ENCODE measurements around the gene EOLA1. TPM values are rescaled to one million over a fixed set of nuclear protein-coding genes. Genes with fewer than 3 reads are reported as not detected.
"Not testable (repeated sequence)": the region's sequence is repeated elsewhere in the genome, so short reads cannot be mapped to it uniquely, and the experiment has no call there.

The EOLA1 gene
- total RNA-seq, 1 experiment from 2014 or later, result 9.0 TPM

- RAD21 ChIA-PET (ENCODE audit: low non-redundant PET in 1 of 2, low total read pairs in 2 of 2, uncharacterized antibody in 2 of 2, unreplicated experiment in 2 of 2); BruUV-seq (replicated peaks); CTCF ChIA-PET: not testable (repeated sequence)
Observed at GRCh38 chrX:149545545-149546543, 5.0 kb downstream of the EOLA1 start.

GRCh38 chrX:149546962-149547361 lies 6.2 kb downstream of the EOLA1 start:
- H3K27me3 ChIP-seq (ENCODE audit: insufficient read depth, low read length); H4K20me1 ChIP-seq (ENCODE audit: insufficient read depth); H3K9me2 ChIP-seq (ENCODE audit: insufficient read depth); H2AFZ ChIP-seq (ENCODE audit: low read depth, low read length, poor library complexity, severe bottlenecking); H3K36me3 ChIP-seq (ENCODE audit: control insufficient read depth in 1 of 2, insufficient read depth in 2 of 2, low read length in 2 of 2); POLR2A ChIA-PET; BruUV-seq (replicated peaks); RAD21 ChIA-PET (ENCODE audit: low non-redundant PET in 1 of 2, low total read pairs in 2 of 2, uncharacterized antibody in 2 of 2, unreplicated experiment in 2 of 2); H3K4me2 ChIP-seq (ENCODE audit: low read length); H3K9ac ChIP-seq (ENCODE audit: low read length); H3K4me1 ChIP-seq (ENCODE audit: control insufficient read depth in 1 of 2, insufficient read depth in 2 of 2, low read length in 2 of 2); H3K4me3 ChIP-seq (replicated peaks in 1 of 2; ENCODE audit: low read depth in 1 of 2, low read length in 2 of 2); DNase-seq (ENCODE audit: low read depth, low spot score); CTCF ChIA-PET; H3K79me2 ChIP-seq (ENCODE audit: insufficient read depth, low read length); H3K9me3 ChIP-seq (ENCODE audit: control insufficient read depth in 1 of 2, insufficient read depth in 1 of 2, low read depth in 1 of 2, low read length in 2 of 2); intact Hi-C loops (cut with micrococcal nuclease); H3K27ac ChIP-seq (ENCODE audit: low read depth, low read length); ATAC-seq: not testable (repeated sequence)

More at GRCh38 chrX:149545545-149546543, 5.0 kb downstream of the EOLA1 start:
- DNase-seq (ENCODE audit: low read depth, low spot score); H3K9me2 ChIP-seq (ENCODE audit: insufficient read depth); H3K36me3 ChIP-seq (ENCODE audit: control insufficient read depth in 1 of 2, insufficient read depth in 2 of 2, low read length in 2 of 2); H3K27me3 ChIP-seq (ENCODE audit: insufficient read depth, low read length); H3K9ac ChIP-seq (ENCODE audit: low read length); H3K79me2 ChIP-seq (ENCODE audit: insufficient read depth, low read length); H3K9me3 ChIP-seq (ENCODE audit: control insufficient read depth in 1 of 2, insufficient read depth in 1 of 2, low read depth in 1 of 2, low read length in 2 of 2); H4K20me1 ChIP-seq (ENCODE audit: insufficient read depth); H3K4me3 ChIP-seq (replicated peaks in 1 of 2; ENCODE audit: low read depth in 1 of 2, low read length in 2 of 2); H2AFZ ChIP-seq (ENCODE audit: low read depth, low read length, poor library complexity, severe bottlenecking); ATAC-seq; H3K27ac ChIP-seq (ENCODE audit: low read depth, low read length); H3K4me2 ChIP-seq (ENCODE audit: low read length); intact Hi-C loops (cut with micrococcal nuclease); POLR2A ChIA-PET; H3K4me1 ChIP-seq (ENCODE audit: control insufficient read depth in 1 of 2, insufficient read depth in 2 of 2, low read length in 2 of 2): not testable (repeated sequence)

GRCh38 chrX:149547782-149548181 lies 7.0 kb downstream of the EOLA1 start:
- ATAC-seq; H2AFZ ChIP-seq (ENCODE audit: low read depth, low read length, poor library complexity, severe bottlenecking); H3K4me1 ChIP-seq (ENCODE audit: control insufficient read depth in 1 of 2, insufficient read depth in 2 of 2, low read length in 2 of 2); H4K20me1 ChIP-seq (ENCODE audit: insufficient read depth); H3K27me3 ChIP-seq (ENCODE audit: insufficient read depth, low read length); H3K9me2 ChIP-seq (ENCODE audit: insufficient read depth); H3K9ac ChIP-seq (ENCODE audit: low read length); intact Hi-C loops (cut with micrococcal nuclease); RAD21 ChIA-PET (ENCODE audit: low non-redundant PET in 1 of 2, low total read pairs in 2 of 2, uncharacterized antibody in 2 of 2, unreplicated experiment in 2 of 2); DNase-seq (ENCODE audit: low read depth, low spot score); H3K79me2 ChIP-seq (ENCODE audit: insufficient read depth, low read length); CTCF ChIA-PET; H3K36me3 ChIP-seq (ENCODE audit: control insufficient read depth in 1 of 2, insufficient read depth in 2 of 2, low read length in 2 of 2); BruUV-seq (replicated peaks); POLR2A ChIA-PET; H3K27ac ChIP-seq (ENCODE audit: low read depth, low read length); H3K4me3 ChIP-seq (replicated peaks in 1 of 2; ENCODE audit: low read depth in 1 of 2, low read length in 2 of 2); H3K9me3 ChIP-seq (ENCODE audit: control insufficient read depth in 1 of 2, insufficient read depth in 1 of 2, low read depth in 1 of 2, low read length in 2 of 2); H3K4me2 ChIP-seq (ENCODE audit: low read length): not testable (repeated sequence)

- H3K27me3 ChIP-seq (ENCODE audit: insufficient read depth, low read length); DNase-seq (ENCODE audit: low read depth, low spot score); H3K9me3 ChIP-seq (ENCODE audit: control insufficient read depth in 1 of 2, insufficient read depth in 1 of 2, low read depth in 1 of 2, low read length in 2 of 2); POLR2A ChIA-PET; H3K36me3 ChIP-seq (ENCODE audit: control insufficient read depth in 1 of 2, insufficient read depth in 2 of 2, low read length in 2 of 2); H3K79me2 ChIP-seq (ENCODE audit: insufficient read depth, low read length); ATAC-seq; CTCF ChIA-PET; intact Hi-C loops (cut with micrococcal nuclease); H3K4me1 ChIP-seq (ENCODE audit: control insufficient read depth in 1 of 2, insufficient read depth in 2 of 2, low read length in 2 of 2); H3K4me2 ChIP-seq (ENCODE audit: low read length); H4K20me1 ChIP-seq (ENCODE audit: insufficient read depth); H3K4me3 ChIP-seq (replicated peaks in 1 of 2; ENCODE audit: low read depth in 1 of 2, low read length in 2 of 2); H3K9ac ChIP-seq (ENCODE audit: low read length); H2AFZ ChIP-seq (ENCODE audit: low read depth, low read length, poor library complexity, severe bottlenecking); BruUV-seq (replicated peaks); RAD21 ChIA-PET (ENCODE audit: low non-redundant PET in 1 of 2, low total read pairs in 2 of 2, uncharacterized antibody in 2 of 2, unreplicated experiment in 2 of 2); H3K9me2 ChIP-seq (ENCODE audit: insufficient read depth); H3K27ac ChIP-seq (ENCODE audit: low read depth, low read length): not testable (repeated sequence)
Observed at GRCh38 chrX:149549701-149550100, 8.9 kb downstream of the EOLA1 start, which contains the start of gene HSFX3. TSS of gene HSFX3 (minus strand) at chrX:149549924. CDS start at chrX:149549852, 72 bp downstream.
